ENCODE measurements around the gene OR8G1. TPM values are rescaled to one million over a fixed set of nuclear protein-coding genes. Genes with fewer than 3 reads are reported as not detected.
"Not testable (repeated sequence)": the region's sequence is repeated elsewhere in the genome, so short reads cannot be mapped to it uniquely, and the experiment has no call there.

OR8G1 gene, protein sequence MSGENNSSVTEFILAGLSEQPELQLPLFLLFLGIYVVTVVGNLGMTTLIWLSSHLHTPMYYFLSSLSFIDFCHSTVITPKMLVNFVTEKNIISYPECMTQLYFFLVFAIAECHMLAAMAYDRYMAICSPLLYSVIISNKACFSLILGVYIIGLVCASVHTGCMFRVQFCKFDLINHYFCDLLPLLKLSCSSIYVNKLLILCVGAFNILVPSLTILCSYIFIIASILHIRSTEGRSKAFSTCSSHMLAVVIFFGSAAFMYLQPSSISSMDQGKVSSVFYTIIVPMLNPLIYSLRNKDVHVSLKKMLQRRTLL
- total RNA-seq (ENCODE audit: insufficient read depth, low replicate concordance) = 1.9 TPM

DNA sequence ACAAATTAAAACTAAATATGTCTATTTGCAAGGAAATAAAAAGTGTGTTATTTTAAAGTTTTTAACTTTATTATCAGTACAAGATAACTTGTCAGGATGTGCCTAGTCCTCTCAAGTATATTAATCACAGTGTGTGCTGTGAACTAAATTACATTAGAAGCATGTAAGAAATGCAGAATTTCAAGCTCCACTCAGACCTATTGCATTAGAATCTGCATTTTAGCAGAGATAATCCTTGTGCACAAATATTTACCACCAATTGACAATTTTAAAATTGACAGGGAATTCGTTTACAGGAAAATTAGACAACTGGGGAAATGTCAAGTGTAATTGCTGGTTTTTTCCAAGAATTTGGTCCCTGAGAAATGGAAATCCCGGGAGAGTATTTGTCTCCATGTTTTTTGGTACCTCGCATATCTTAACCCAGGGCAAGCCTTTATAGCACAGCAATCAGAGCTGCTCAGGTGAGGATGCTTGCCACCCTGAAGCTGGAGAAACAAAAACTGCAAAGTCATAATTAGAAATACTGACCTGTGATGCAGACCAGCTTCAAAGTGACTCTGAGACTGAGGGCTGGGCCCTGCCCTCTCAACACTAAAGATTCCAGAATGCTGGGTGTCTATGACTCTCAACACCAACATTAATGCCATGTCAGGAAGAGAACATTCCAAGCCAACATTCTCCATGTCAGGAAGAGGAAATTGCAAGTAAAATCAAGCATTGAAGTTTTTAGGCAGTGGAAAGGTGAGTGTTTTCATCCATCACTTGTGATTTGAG is at the start of gene OR8G1:
Gene OR8G1 (plus strand): TSS at position 475 of the 777 bp plus-strand sequence. CDS start 8,581 bp downstream, outside the sequence.
- DNase-seq (ENCODE audit: low spot score) = no peak

DNA sequence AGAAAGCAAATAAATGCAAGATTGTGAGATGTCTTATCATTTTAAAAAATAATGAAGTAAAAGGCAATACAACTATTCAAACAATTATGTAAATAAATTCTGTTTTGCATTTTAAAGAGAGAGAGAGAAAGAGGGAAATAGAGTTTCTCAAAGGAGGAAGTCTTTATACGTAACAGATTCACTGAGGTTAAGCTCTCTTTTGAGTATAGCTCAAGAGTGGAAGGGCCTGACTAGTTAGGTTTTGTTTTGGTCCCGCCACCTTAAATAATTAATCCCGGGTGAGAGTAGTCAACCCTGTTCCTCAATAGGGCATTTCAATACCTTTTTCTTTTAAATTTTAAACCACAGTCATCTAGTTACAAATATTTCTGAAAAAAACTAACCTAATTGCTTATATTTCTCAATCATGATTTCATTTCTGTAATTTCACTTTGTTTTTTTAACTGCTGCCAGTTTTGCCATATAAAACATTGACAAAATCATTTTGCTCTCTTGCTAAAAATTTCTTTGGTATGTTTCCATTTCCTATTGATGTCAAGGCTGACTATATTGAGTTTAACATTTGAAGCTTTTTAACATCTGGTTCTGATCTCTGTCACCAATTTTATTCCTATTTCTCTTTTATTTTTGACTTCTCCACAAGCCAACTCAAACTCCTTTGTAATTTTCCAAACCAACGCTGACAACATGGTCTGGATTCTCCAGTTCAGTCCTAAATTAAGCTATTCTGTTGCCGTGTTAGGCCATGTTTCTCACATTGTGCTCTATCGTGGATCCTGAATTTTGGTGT is 47.5 kb upstream of the OR8G1 start:
- DNase-seq (ENCODE audit: low spot score) = peak; percentile 14

DNA sequence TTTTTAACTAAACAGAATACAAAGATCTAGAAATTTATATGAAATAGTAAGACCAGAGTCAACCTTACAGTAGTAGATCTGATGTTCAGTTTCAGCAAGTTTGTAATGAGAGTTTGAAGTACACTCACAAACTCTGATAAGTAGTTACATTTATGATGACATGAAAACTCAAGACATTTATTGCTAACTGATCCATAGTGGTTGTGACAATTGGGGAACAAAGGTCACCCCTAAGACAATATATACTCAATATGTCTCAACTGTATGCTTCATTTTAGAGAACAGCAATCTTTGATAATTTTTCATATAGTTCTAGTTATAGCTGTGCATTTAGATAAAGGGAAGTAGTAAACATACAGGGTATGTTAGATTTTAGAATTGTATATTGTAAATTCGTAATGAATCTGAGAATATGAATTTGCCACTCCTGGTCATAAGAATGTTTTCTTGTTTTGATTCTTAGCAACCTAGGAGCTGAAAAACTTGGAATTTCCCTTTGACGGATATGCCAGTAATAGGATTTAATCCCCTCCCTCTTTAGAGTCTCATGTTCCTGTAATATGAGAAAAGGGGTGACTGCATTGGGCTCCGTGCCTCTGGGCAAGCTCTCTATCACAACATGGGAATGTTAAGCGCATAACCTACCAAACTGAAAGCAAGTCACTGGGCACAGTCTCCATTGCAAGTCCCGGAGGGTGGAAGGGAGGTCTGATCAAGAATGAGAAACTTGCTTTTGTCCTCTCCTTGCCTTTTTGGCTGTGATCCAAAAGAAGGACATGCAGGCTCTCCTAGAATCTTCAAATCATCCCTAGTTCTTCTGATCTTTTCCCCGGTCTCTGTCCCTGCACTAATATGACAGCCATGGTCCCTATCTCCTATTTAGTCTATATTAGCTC is 46.4 kb upstream of the OR8G1 start:
- DNase-seq (ENCODE audit: low spot score) = no peak

DNA sequence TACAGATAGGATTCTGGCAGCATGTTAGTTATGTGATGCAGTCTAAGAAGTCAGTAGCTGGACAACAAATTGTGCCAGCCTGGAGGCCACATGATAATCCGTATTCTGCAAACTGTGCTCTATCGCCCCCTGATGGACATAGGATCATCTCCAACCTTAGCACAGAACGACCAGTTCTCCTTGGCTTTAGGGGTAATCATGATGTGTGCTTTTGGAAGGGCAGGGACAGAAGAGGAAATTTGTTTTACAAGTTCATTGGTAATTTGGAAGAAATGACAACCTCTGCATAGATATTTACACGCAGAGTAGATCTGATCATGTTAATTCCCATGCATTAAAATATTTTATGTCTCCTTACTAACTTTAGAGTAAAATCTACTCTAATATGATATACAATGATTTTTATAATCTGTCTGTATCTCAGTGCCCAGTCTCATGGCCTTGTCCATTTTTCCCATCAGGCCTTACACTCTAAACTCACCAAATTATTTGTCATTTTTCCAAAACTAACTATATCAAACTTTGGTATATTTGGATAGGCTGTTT is 45.6 kb upstream of the OR8G1 start:
- DNase-seq (ENCODE audit: low spot score) = peak; percentile 16

DNA sequence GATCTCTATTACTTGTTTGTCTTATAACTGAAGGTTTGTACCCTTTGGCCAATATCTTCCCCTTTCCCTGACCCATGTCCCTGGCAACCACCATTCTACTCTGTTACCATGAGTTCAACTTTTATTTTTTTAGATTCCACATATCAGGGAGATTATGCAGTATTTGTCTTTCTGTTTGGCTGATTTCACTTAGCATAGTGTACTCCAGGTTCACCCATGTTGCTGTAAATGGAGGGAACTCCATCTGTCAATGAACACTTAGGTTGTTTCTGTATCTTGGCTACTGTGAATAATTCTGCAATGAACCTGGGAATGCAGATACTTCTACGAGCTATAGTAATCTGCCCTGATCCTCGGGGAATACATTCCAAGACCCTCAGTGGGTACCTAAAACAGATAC is 42.9 kb upstream of the OR8G1 start:
- no peak for DNase-seq (ENCODE audit: low spot score)

DNA sequence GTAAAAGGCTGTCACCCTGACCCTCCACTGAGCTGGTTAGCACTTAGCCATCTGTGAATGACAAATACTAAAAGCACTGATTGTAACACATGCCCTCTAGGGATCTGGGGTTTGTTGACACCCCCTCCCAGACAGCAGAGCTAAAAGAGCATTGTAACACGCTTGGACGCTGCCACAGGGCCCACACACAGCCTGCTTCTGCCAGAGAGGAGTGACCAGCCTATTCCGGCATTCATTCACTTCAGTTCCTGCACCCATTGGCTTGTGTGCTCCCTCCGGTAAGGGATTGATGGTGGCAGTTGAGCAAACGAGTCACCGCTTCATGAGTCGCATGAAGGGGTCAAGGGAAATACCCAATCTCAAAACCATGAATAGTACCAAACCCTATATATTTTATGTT is 42.0 kb upstream of the OR8G1 start:
- no peak for DNase-seq (ENCODE audit: low spot score)

DNA sequence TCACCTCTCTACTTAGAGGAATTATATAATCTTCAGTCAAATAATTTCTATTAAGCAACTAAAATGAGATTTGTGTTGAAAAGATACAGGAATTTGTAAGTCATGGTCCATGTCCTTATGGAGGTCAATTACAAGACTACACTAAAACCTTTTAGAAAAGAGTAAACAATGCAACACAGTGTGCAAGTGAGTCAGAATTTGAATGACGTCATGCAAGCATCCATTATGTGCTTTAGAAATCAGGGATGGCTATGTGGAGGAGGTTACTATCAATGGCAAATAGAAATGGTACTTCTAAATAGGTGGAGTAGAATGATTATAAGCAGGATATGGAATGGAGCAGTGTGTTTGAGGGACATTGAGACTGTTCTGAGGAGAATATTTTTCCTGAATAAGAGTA is 41.2 kb upstream of the OR8G1 start:
- DNase-seq (ENCODE audit: low spot score) = no peak

DNA sequence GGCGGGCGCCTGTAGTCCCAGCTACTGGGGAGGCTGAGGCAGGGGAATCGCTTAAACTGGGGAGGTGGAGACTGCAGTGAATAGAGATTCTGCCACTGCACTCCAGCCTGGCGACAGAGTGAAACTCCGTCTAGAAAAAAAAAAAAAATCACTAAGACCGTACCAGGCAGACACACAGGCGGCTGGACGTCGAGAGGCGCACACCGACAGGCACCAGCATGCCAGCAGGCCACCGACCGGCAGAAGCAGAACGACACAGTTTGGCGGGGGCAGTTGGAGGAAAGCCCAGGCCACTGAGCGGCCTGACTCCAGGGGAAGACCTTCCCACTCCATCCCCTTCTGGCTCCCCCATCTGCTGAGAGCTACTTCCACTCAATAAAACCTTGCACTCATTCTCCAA is 40.2 kb upstream of the OR8G1 start:
- no peak for DNase-seq (ENCODE audit: low spot score)

DNA sequence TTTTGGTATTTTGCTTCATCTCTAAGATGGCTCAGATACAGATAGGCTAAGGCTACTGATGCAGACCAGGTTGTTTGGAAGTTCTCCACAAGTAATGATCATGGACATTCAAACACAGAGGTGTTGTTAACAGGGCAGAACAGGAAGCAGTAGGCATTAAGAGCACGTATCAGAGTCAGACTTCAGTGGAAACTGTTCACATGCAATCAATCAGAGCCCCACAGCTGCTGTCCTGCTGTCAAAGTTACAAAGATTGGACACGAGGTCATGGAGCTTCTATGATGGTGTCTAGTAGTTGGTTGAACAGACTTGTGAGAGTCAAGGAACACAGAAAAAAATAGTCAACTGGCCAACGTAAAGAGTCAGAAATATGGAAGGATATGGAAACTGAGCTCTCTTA is 37.9 kb upstream of the OR8G1 start:
- no peak for DNase-seq (ENCODE audit: low spot score)

DNA sequence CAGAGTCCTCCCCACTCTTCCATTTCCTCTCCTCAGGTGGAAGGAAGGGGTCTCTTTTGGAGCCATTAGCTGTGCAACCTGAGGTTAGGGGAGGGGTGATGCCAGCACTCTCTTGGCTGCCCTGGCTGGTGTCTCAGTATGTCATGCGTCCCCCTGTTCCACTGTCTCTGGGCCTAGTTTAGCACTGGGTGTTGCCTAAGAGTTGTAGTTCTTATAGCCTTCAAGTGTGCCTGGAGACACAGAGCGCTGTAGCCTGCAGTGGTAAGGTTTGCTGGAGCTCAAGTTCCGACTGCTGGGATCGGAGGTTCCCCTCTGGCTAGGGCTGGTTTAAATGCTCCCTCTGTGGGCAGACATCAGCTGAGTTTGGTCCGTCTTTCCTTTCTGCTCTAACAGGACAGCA is 36.9 kb upstream of the OR8G1 start:
- DNase-seq (ENCODE audit: low spot score) = no peak

DNA sequence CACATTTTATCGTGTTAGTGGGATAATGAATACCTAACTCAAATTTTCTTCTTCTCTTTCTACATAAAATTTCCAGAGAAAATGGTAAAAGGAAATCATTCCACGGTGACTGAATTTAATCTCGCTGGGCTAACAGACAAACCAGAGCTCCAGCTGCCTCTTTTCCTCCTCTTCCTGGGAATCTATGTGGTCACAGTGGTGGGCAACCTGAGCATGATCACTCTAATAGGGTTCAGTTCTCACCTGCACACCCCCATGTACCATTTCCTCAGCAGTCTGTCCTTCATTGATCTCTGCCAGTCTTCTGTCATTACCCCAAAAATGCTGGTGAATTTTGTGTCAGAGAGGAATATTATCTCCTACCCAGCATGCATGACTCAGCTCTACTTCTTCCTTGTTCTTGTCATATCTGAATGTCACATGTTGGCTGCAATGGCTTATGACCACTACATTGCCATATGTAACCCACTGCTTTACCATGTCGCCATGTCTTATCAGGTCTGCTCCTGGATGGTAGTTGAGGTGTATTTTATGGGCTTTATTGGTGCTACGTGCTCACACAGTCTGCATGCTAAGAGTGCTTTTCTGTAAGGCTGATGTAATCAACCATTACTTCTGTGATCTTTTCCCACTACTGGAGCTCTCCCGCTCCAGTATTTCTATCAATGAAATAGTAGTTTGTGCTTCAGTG is 33.6 kb upstream of the OR8G1 start:
- no peak for DNase-seq (ENCODE audit: low spot score)

DNA sequence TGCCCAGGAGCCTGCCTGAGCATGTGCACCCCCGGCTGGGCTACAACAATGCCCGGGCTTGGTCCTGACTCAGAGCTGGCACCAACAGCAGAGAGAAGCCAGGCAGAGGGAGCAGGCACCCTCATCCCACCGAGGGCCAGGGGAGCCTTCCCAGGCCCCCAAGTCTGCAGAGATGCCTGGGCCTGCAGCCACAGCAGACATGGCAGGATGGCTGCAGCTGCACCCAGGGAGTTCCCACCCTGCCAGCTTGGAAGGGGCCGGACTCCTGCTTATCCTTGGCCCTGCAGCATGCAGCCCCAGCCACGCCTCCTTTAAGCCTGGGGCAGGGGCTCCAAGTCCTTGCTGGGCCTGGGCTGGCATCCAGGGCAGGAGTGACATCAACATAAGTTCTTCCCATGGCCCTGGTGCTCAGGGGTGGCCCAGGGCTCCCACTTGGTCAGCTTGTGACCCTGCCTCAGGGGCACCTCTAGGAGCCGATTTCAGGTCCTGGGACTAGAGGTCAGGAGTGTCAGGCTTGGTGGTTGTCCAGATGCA is 31.0 kb upstream of the OR8G1 start:
- no peak for DNase-seq (ENCODE audit: low spot score)

DNA sequence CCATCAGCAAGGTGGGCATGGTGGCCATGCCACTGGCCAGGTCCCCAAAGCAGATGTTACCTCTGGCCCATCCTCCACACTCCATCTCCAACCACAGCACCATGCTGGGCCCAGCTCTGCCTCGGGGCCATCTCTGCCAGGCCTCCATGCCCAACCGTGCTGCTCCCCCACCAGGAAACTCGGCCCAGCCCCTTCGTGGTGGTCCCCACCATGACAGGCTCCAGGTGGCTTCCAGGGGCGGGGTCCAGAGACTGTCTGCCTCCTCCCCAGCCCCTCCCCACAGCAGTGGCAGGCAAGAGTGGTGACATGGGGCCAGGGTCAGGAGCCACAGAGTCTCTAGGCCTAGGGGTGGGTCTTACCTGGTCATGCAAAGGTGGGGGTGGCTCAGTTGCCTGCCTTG is 30.5 kb upstream of the OR8G1 start:
- DNase-seq (ENCODE audit: low spot score) = no peak

DNA sequence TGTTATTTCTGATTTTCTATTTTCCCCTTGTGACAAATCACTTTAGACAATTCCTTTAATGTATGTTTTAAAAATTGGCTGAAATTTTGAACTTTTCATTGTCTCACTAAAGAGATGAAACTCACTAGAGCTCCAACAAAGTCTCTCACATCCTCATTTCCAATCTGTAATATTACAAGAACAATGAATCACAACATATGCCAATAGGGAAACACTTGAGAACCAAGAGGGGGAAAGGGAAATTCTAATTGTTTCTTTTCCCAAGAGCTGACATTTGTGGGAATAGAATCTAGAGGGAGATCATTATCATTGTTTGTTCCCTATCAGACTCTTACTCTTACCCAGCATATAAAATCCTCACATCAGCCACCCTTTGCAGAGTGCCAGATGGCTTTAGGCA is 29.6 kb upstream of the OR8G1 start:
- no peak for DNase-seq (ENCODE audit: low spot score)

DNA sequence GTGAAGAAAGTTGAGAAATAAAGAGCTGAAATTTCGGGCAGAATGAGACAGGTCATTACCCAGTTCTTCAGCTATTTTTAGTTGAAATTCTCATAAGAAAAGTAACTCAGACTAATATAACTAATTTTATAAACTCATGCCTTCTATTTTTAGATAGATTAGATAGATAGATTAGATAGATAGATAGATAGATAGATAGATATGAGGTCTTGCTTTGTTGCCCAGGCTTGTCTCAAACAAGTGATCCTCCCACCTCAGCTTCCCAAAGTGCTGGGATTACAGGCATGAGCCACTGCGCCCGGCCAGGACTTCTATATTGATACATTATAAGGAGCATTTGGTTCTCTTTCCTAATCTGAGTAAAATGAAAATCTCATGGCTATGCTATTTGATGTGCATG is 26.9 kb upstream of the OR8G1 start:
- no peak for DNase-seq (ENCODE audit: low spot score)

DNA sequence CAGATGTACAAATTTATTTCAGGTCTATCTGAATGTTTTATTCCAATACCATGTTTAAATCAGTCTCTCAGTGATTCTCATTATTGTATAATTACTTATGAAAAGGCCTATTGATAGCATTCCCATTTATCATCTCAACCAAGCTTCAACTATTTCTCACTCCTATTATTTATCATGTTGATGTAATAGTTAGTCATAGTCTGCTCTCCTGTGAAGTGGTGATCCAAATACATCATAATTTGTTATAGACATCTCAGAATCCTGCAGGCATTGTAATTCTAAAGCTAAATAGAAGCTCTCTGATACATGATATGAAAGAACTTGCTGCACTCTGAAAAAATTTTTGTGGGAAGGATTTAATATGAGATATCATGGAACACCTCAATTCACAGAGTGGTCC is 21.8 kb upstream of the OR8G1 start:
- no peak for DNase-seq (ENCODE audit: low spot score)

DNA sequence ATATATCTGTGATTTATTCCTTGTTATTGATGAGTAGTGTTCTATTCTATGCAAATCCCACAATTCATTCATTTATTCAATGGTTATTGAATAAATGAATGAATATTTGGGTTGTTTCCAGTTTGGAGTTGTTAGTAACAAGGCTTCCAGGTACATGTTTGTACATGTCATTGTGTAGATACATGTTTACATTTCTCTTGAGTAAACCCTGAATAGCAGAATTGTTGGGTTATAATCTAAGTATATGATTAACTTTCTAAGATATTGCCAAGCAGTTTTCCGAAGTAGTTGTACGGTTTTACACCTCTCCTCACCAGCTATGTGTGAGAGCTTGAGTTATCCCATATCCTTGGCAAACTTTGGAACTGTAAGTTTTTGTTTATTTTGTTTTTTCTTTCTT is 18.5 kb upstream of the OR8G1 start:
- no peak for DNase-seq (ENCODE audit: low spot score)

DNA sequence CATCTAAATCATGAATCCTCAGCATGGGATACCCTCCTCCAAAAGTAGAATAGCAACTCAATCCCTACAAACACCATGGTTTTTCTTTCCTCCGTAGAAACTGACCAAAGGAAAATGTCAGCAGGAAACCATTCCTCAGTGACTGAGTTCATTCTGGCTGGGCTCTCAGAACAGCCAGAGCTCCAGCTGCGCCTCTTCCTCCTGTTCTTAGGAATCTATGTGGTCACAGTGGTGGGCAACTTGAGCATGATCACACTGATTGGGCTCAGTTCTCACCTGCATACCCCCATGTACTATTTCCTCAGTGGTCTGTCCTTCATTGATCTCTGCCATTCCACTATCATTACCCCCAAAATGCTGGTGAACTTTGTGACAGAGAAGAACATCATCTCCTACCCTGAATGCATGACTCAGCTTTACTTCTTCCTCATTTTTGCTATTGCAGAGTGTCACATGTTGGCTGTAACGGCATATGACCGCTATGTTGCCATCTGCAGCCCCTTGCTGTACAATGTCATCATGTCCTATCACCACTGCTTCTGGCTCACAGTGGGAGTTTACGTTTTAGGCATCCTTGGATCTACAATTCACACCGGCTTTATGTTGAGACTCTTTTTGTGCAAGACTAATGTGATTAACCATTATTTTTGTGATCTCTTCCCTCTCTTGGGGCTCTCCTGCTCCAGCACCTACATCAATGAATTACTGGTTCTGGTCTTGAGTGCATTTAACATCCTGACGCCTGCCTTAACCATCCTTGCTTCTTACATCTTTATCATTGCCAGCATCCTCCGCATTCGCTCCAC is 16.1 kb upstream of the OR8G1 start:
- not testable (repeated sequence) for DNase-seq (ENCODE audit: low spot score)

DNA sequence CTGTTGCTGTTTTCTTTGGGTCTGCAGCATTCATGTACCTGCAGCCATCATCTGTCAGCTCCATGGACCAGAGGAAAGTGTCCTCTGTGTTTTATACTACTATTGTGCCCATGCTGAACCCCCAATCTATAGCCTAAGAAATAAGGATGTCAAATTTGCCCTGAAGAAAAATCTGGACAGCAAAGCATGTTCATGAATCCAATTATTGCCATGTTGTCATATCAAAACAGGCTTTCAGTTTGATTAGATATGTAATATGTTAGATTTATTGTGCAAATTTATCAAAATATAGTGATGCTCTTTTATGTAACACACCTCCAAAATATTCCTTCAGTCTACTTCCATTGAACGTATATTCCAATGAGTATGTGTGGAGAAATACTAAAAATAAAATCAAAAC is 15.4 kb upstream of the OR8G1 start:
- DNase-seq (ENCODE audit: low spot score) = no peak

Data from umbilical cord (tissue), 2 donors.